Aorta (tissue), 5 donors: Measurements from ENCODE around the gene DLG1. TPM values are rescaled to one million over a fixed set of nuclear protein-coding genes. Genes with fewer than 3 reads are reported as not detected.

Source experiments
- ATAC-seq: fragments of 200-7000 bp; cut with Tn5 transposase; one replicate; pipeline ENCODE4 v1.9.1; 2022; ENCODE audit warnings: moderate library complexity; ENCODE audit not compliant: low FRiP score
- DNase-seq, 2 donors: peaks; one replicate each; pipeline ENCODE4 v3.0.0-alpha.2; 2020
- H3K27ac ChIP-seq, 2 donors: one replicate each; pipeline ENCODE4 v1.5.1; 2013; ENCODE audit warnings: low read length in 2 of 2, mild to moderate bottlenecking in 2 of 2, moderate library complexity in 2 of 2, control low read depth in 1 of 2, inconsistent platforms in 1 of 2, low read depth in 1 of 2
- H3K27me3 ChIP-seq, 2 donors: one replicate each; pipeline ENCODE4 v1.6.1; 2013; ENCODE audit warnings: control low read depth in 1 of 2, low read length in 1 of 2, mild to moderate bottlenecking in 1 of 2, moderate library complexity in 1 of 2; ENCODE audit not compliant: insufficient read depth in 2 of 2, control insufficient read depth in 1 of 2
- H3K36me3 ChIP-seq, 2 donors: one replicate each; pipeline ENCODE4 v1.6.1; 2013; ENCODE audit warnings: control low read depth in 1 of 2, low read length in 1 of 2, mild to moderate bottlenecking in 1 of 2; ENCODE audit not compliant: insufficient read depth in 2 of 2, control insufficient read depth in 1 of 2
- H3K4me1 ChIP-seq, 2 donors: one replicate each; pipeline ENCODE4 v1.6.1; 2013; ENCODE audit warnings: low read length in 2 of 2, control low read depth in 1 of 2, mild to moderate bottlenecking in 1 of 2, moderate library complexity in 1 of 2; ENCODE audit not compliant: insufficient read depth in 2 of 2, control insufficient read depth in 1 of 2
- H3K4me3 ChIP-seq, 2 donors: one replicate each; pipeline ENCODE4 v1.5.1; 2013; ENCODE audit warnings: low read length in 2 of 2, control low read depth in 1 of 2, mild to moderate bottlenecking in 1 of 2
- H3K9me3 ChIP-seq: one replicate; pipeline ENCODE4 v1.6.1; 2013; ENCODE audit warnings: mild to moderate bottlenecking, low read length; ENCODE audit not compliant: control insufficient read depth
- WGBS, 2 donors: extraction: QIAGEN DNeasy Blood & Tissue Kit; methylation state at CpG; one replicate each; pipeline ENCODE4 v1.1.7; 2013; 5-methylcytosine and 5-hydroxymethylcytosine counted together
- intact Hi-C, 2 donors: fragments of 100-400 bp; cut with DNase I; formaldehyde crosslinking; loops; one replicate each; pipeline versions ENCODE4 v1.14.2 to v1.15.0; 2022
- polyA plus RNA-seq, 2 donors: library from polyadenylated mRNA; stranded (reverse); fragments of 200-250 nt; gene quantifications; one replicate each; pipeline ENCODE4 v1.2.3, GENCODE V29; 2013
- total RNA-seq, 2 donors: library from RNA; stranded (reverse); fragmentation: NEBNext Ultra II Directional; extraction: Animal tissue kit (Norgen Biotek cat#: 25700); gene quantifications; one replicate each; pipeline ENCODE4 v1.2.1, GENCODE V29; 2021
- donor health status: healthy with polysubstance abuse.
- donor health status: Bipolar disorder and iron deficiency.
- donor health status: DM: no; HTN: no; CAD: no.
- donor health status: DM: no; HTN: no; CAD: no.
- donor health status: DM: yes; HTN: yes; CAD: no.

DLG1 gene
- total and polyA plus RNA-seq, 4 donors, result 21.2 to 100 (median 51.9) TPM

DNA sequence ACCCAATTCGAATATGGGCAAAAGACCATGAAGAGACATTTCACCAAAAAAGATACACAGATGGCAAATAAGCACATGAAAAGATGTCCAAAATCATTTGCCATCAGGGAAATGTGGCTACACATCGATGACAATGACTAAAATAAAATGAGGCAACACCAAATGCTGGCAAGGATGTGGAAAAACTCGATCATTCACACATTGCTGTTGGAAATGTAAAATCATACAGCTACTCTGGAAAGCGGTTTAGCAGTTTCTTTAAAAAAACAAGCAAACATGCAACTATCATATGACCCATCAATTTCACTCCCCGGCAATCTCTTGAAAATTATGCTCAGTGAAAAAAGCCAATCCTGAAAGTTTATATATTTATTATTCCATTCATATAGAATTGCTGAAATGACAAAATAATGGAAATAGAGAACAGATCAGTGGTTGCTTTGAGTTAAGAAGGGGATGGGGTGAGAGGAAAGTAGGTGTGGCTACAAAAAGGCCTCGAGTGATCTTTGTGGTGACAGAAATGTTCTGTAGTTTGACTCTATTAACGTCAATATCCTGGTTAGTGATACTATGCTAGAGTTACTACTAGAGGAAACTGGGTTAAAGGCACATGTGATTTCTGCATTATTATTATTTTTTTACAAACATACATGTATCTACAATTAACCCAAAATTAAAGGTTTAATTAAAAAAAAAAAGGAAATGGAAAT is 45.0 kb downstream of the DLG1 start:
- Histone ChIP-seq H3K9me3 (no peaks in the 10 kb centered on the region), H3K27ac (no peak overlapping the region), H3K4me3 (no peak overlapping the region), H3K36me3 (no peaks in the 10 kb centered on the region), H3K4me1 (no peaks in the 10 kb centered on the region), H3K27me3 (no peaks in the 10 kb centered on the region)
- DNase-seq (no peak), ATAC-seq (no peak)
- intact Hi-C loops, result no loop called here
- 85 to 88% methylated on average over 7 of the region's 7 CpGs for WGBS, 2 donors

DNA sequence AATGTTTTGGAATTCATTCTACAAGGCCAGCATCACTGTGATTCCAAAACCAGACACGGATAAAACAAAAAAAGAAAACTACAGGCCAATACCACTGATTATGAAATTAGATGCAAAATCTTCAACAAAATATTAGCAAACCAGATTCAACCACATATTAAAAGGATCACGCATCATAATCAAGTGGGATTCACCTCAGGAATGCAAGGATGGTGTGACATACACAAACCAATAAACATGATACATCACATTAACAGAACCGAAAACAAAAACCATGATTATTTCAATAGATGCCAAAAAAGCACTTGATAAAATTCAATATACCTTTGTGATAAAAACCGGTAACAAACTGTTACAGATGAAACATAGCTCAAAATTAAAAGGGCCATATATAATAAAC is 48.9 kb downstream of the DLG1 start:
- DNase-seq, result no peak
- WGBS, 2 donors, result 84 to 98% methylated on average over 4 of the region's 4 CpGs
- H3K4me1 ChIP-seq, result no peaks in the 10 kb centered on the region
- intact Hi-C loops, result no loop called here
- H3K4me3 ChIP-seq, result no peak overlapping the region
- ATAC-seq, result no peak
- peaks cover 2% of the 10 kb centered on the region for H3K9me3 ChIP-seq
- H3K27ac ChIP-seq, result no peak overlapping the region
- H3K36me3 ChIP-seq, result no peaks in the 10 kb centered on the region
- no peaks in the 10 kb centered on the region for H3K27me3 ChIP-seq

DNA sequence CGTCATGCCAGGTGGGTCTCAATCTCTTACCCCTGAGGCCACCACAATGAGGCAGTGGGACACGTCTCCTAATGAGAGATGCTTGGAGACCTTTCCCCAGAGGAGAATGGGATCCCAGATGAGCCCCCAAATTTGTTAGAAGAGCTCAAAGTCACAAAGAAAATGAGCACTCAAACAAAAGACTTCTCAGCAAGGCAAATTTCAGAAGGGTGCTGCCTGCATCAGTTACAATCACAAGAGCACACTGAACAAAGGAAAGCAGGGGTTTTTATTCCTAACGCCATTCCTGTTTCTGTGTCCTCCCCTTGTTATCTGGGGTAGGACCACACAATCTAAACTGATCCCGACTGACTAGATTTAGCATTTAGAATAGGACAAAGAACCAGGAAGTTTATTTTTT is 50.1 kb downstream of the DLG1 start:
- 95 to 99% methylated on average over 4 of the region's 4 CpGs for WGBS, 2 donors
- ATAC-seq, result no peak

DNA sequence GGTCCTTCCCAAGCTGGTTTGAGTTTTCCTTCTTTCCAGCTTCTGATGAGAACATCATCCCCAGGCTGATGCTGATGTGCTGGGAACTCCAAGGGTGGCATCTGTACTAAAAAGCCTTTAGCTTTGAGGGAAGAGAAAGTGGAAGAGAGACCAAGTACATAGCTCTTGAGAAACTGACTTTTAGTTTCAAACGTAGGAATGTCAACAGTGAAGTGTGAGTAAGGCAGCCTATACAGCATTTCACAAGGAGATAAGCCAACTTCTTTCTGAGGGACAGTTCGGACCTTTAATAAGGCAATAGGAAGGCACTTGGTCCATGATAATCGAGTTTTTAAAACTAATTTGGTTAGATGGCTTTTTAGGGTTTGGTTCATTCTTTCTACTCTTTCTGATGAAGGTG is 53.7 kb downstream of the DLG1 start:
- Histone ChIP-seq H3K4me3 (no peak overlapping the region), H3K27ac (no peak overlapping the region), H3K27me3 (no peaks in the 10 kb centered on the region), H3K9me3 (peaks cover 6% of the 10 kb centered on the region), H3K36me3 (no peaks in the 10 kb centered on the region), H3K4me1 (no peaks in the 10 kb centered on the region)
- ATAC-seq (no peak), DNase-seq (no peak)
- 92% methylated on average over 3 of the region's 3 CpGs for WGBS, 2 donors
- intact Hi-C loops, result no loop called here

More for the DNA sequence above, 50.1 kb downstream of the DLG1 start:
- Histone ChIP-seq H3K27ac (no peak overlapping the region), H3K4me3 (no peak overlapping the region), H3K9me3 (peaks cover 3% of the 10 kb centered on the region), H3K27me3 (no peaks in the 10 kb centered on the region), H3K36me3 (no peaks in the 10 kb centered on the region), H3K4me1 (no peaks in the 10 kb centered on the region)
- intact Hi-C loops, result no loop called here
- no peak for DNase-seq

DNA sequence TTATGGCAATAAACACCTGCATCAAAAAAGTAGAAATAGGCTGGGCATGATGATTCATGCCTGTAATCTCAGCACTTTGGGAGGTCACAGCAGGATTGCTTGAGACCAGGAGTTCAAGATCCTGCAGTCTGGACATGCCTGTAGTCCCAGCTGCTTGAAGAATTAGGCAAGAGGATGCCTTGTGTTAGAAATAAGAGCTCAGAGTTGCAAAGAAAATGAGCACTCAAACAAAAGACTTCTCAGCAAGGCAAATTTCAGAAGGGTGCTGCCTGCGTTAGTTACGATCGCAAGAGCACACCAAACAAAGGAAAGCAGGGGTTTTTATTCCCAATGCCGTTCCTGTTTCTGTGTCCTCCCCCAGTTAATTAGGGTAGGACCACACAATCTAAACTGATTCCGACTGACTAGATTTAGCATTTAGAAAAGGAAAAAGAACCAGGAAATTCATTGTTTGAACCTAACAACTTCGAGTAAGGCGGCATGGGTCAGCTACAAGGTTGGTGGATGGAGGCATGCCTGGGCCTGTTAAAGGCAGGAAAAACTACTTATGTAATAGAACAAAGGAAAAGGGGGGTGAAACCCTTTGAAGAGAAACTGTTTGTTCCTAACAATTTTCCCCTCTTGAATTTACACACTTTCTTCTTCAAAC is 55.5 kb downstream of the DLG1 start:
- 84 to 99% methylated on average over 7 of the region's 7 CpGs for WGBS, 2 donors
- no peak overlapping the region for H3K27ac ChIP-seq
- H3K36me3 ChIP-seq, result no peaks in the 10 kb centered on the region
- no peak overlapping the region for H3K4me3 ChIP-seq
- intact Hi-C loops, result no loop called here
- no peaks in the 10 kb centered on the region for H3K27me3 ChIP-seq
- H3K4me1 ChIP-seq, result no peaks in the 10 kb centered on the region
- ATAC-seq, result no peak
- H3K9me3 ChIP-seq, result peaks cover 6% of the 10 kb centered on the region
- DNase-seq, result no peak

DNA sequence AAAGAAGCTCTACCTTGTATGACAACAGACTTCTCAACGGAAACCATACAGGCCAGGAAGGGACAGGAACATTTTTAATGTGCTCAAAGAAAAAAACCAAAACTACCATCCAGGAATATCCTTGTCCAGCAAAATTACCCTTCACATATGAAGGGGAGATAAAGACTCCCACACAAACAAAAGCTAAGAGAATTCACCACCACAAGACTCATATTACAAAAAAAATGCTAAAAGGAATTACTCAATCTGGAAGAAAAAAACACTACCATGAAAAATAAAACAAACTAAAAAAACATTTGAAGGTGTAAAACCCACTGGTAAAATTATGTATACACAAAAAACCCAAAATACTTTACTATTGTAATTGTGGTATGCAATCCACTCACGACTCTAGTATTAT is 57.2 kb downstream of the DLG1 start:
- Histone ChIP-seq H3K27me3 (no peaks in the 10 kb centered on the region), H3K27ac (no peak overlapping the region), H3K4me3 (no peak overlapping the region), H3K4me1 (no peaks in the 10 kb centered on the region), H3K9me3 (peaks cover 8% of the 10 kb centered on the region), H3K36me3 (peaks cover 0 to 1% of the 10 kb centered on the region in 2 donors)
- ATAC-seq, result no peak
- DNase-seq, result no peak
- intact Hi-C loops, result no loop called here
- 98% methylated on average over 2 of the region's 2 CpGs for WGBS, 2 donors

DNA sequence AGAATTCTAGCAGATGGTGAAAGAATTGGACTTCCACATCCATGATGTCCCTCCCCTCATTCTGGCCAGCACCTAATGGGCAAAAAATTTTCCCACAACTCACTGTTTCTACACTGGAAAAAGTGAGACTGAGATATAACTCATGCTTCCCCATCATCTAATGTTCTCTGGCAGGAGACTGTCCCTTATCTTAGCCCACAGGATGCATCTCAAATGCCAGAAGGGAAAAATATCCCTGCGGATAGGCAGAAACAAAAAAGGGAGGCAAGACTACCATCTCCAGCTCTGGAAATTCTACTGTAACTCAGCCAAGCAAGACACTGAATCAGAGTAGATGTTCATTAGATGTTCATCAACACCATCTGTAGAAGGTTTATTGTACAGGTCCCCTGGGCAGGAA is 58.6 kb downstream of the DLG1 start:
- intact Hi-C loops, result no loop called here
- ATAC-seq (no peak), DNase-seq (no peak)
- no peak overlapping the region for H3K4me3 ChIP-seq
- H3K4me1 ChIP-seq, result peaks cover 0 to 2% of the 10 kb centered on the region in 2 donors
- H3K36me3 ChIP-seq, result peaks cover 0 to 1% of the 10 kb centered on the region in 2 donors
- WGBS, 2 donors, result 90 to 94% methylated on average over 1 of the region's 1 CpG
- H3K27me3 ChIP-seq, result no peaks in the 10 kb centered on the region
- H3K9me3 ChIP-seq, result peaks cover 8% of the 10 kb centered on the region
- H3K27ac ChIP-seq, result no peak overlapping the region

DNA sequence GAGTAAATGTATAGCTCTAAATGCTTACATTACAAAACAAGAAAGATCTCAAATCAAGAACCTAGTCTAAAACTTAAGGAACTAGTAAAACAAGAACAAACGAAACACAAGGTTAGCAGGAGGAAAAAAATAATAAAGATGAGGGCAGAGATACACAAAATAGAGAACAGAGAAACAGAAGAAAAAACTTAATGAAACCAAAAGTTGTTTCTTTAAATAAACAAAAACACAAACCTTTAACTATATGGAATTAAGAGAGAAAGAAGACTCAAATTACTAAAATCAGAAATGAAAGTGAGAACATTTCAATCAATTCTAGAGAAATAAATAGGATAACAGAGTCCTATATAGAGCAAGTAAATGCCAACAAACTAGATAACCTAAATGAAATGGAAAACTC is 59.6 kb downstream of the DLG1 start:
- Histone ChIP-seq H3K27me3 (no peaks in the 10 kb centered on the region), H3K9me3 (peaks cover 5% of the 10 kb centered on the region), H3K36me3 (peaks cover 0 to 1% of the 10 kb centered on the region in 2 donors), H3K4me3 (no peak overlapping the region), H3K4me1 (peaks cover 0 to 2% of the 10 kb centered on the region in 2 donors), H3K27ac (no peak overlapping the region)
- DNase-seq, result no peak
- ATAC-seq, result no peak
- intact Hi-C loops, result no loop called here
- 91 to 94% methylated on average over 1 of the region's 1 CpG for WGBS, 2 donors

DNA sequence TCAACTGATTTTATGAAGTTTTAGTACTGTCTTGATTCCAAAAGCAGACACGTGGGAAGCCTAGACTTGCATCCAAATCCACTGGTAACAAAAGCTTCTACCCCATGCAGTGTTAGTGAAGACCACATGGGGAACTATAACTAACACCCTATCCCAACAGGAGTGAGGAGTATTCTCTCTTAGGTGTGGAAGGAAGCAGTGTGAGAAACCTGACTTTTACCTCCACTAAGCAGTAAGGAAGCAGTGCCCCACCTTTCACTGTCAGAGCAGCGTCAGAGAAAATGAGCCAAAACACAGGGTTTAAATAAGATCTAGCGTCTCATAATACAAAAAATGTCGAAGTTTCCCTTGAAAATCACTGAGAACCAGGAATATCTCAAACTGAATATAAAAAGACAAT is 60.5 kb downstream of the DLG1 start:
- no peak overlapping the region for H3K4me3 ChIP-seq
- DNase-seq (no peak), ATAC-seq (no peak)
- no peaks in the 10 kb centered on the region for H3K27me3 ChIP-seq
- peaks cover 0 to 2% of the 10 kb centered on the region in 2 donors for H3K4me1 ChIP-seq
- no peak overlapping the region for H3K27ac ChIP-seq
- 90 to 92% methylated on average over 4 of the region's 4 CpGs for WGBS, 2 donors
- H3K9me3 ChIP-seq, result peaks cover 5% of the 10 kb centered on the region
- peaks cover 0 to 1% of the 10 kb centered on the region in 2 donors for H3K36me3 ChIP-seq
- intact Hi-C loops, result no loop called here
